GM18861 (cell line): Measurements from ENCODE around the gene CETN1.

Source experiments
- ATAC-seq: cut with Tn5 transposase; IDR thresholded peaks from one replicate; pipeline ENCODE4 v1.9.1; 2021; ENCODE audit not compliant: unreplicated experiment

Gene CETN1

GRCh38 chr18:621291-622043 is 41.3 kb downstream of the CETN1 start:
- no peak for ATAC-seq

GRCh38 chr18:622289-622688 is 42.1 kb downstream of the CETN1 start:
- ATAC-seq, result no peak

- ATAC-seq, result no peak
These were observed 43.8 kb downstream of the CETN1 start for GRCh38 chr18:623761-624620.

DNA sequence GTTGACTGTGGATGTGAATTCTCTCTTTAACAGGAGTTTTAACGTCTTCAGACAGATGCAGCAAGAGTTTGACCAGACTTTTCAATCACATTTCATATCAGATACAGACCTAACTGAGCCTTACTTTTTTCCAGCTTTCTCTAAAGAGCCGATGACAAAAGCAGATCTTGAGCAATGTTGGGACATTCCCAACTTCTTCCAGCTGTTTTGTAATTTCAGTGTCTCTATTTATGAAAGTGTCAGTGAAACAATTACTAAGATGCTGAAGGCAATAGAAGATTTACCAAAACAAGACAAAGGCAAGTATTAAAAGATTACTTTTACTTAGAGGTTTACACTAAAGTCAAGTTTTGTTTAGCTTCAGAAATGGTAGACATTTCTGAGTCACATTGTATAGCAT is 47.1 kb downstream of the CETN1 start:
- no peak for ATAC-seq

DNA sequence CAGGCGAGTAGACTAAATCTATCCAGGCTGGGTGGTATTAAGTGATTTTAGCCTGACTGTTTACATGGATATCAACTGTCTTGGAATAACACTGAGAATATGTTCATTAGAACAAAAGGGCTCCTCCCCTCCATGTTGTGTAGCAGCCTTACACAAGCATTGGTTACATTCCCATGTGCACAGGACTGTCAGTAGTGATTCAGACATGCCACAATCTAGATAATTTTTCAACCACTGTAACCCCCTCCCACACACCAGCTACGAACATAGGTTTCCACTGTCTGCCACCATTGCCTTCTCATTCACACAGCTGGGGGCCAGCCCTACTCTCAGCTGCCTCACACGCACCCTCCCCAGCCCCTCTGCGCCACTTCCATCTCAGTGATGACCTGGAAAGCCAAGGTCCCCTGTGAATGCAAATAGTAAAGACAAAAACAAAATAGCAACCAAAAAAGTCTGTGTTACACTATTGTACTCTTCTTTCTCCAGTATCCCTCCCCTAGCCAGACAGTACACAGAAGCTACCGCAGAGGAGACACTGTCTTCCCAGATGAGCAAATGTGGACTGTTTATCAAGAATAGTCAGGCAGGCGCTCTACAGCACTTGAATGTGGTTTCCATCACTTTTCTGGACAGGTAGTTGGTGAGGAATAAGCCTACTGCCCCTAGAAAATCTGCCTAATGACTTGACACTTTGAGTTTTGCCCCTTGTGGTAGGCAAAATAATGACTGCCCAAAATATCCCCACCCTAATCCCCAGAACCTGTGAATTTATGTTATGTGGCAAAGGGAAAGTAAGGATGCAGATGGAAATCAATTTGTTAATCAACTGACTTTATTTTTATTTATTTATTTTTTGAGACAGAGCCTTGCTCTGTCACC is 49.3 kb downstream of the CETN1 start:
- ATAC-seq, result no peak

GRCh38 chr18:631560-631959 is 51.4 kb downstream of the CETN1 start:
- no peak for ATAC-seq
